NB4 (cell line): ENCODE measurements around the gene SCOC.

Experiments used
- CTCF ChIP-seq: IDR thresholded peaks from one replicate; pipeline ENCODE4 v1.5.1; 2012; ENCODE audit warnings: low read depth, low read length
- MYC ChIP-seq: IDR thresholded peaks from 2 replicates; pipeline ENCODE4 v1.6.1; 2011; ENCODE audit warnings: low read depth, low read length
- POLR2A ChIP-seq: IDR thresholded peaks from 2 replicates; pipeline ENCODE4 v1.6.1; 2011; ENCODE audit warnings: mild to moderate bottlenecking; ENCODE audit not compliant: insufficient read length; ENCODE audit errors: extremely low read depth

GRCh38 chr4:140335076-140335475 is 38.4 kb upstream of the SCOC start:
- TF ChIP-seq CTCF = no peak
- TF ChIP-seq MYC = no peak
- TF ChIP-seq POLR2A = no peak
